Prostate gland (tissue), 2 donors: ENCODE data around the gene PAX4. TPM values are rescaled to one million over a fixed set of nuclear protein-coding genes. Genes with fewer than 3 reads are reported as not detected.

Experiments
- DNase-seq: peaks from one replicate; pipeline ENCODE4 v3.0.0-alpha.2; 2019; ENCODE audit warnings: low spot score
- H3K27ac ChIP-seq, 2 donors: fragments of 200-600 bp; sonication (generic); 2 replicates each; pipeline ENCODE4 v1.5.1; 2017 to 2019
- H3K27me3 ChIP-seq: fragments of 200-600 bp; sonication (generic); replicated peaks from 2 replicates; pipeline ENCODE4 v1.5.1; 2019; ENCODE audit not compliant: insufficient read depth
- H3K36me3 ChIP-seq, 2 donors: fragments of 200-600 bp; sonication (generic); 1 replicate in 1 of 2; 2 replicates in 1 of 2; pipeline versions ENCODE4 v1.5.1 to v1.8.1; 2017 to 2019
- H3K4me1 ChIP-seq: fragments of 200-600 bp; sonication (generic); replicated peaks from 2 replicates; pipeline ENCODE4 v1.5.1; 2019
- H3K4me3 ChIP-seq, 2 donors: fragments of 200-600 bp; sonication (generic); 2 replicates each; pipeline ENCODE4 v1.5.1; 2017 to 2019
- H3K9me3 ChIP-seq: fragments of 200-600 bp; sonication (generic); 2 replicates; pipeline ENCODE4 v1.5.1; 2017
- POLR2A ChIP-seq: fragments of 450-650 bp; IDR thresholded peaks from one replicate; pipeline ENCODE4 v1.6.1; 2016; ENCODE audit warnings: antibody characterized with exemption, mild to moderate bottlenecking
- POLR2AphosphoS5 ChIP-seq: sonication (generic); formaldehyde crosslinking; IDR thresholded peaks from one replicate; pipeline ENCODE4 v1.6.1; 2017; ENCODE audit warnings: antibody characterized with exemption
- WGBS: methylation state at CpG from one replicate; pipeline ENCODE4 v1.1.5; 2018; 5-methylcytosine and 5-hydroxymethylcytosine counted together
- intact Hi-C: fragments of 100-400 bp; cut with DNase I; formaldehyde crosslinking; loops from one replicate; pipeline ENCODE4 v1.14.2; 2022
- total RNA-seq, 2 donors: library from RNA; depleted of rRNA; stranded (reverse); fragments of >200 nt; gene quantifications; one replicate each; pipeline ENCODE4 v1.1.0, GENCODE V29; 2016
- TF ChIP-seq, protein P1 (sequence below), 4 experiments: fragments of 200-600 bp in 2 of 4; fragments of 450-650 bp in 2 of 4; sonication (generic) in 2 of 4; IDR thresholded peaks; 1 replicate in 3 of 4; 2 replicates in 1 of 4; pipeline ENCODE4 v1.5.1; 2016 to 2019; ENCODE audit warnings: antibody characterized with exemption in 4 of 4, mild to moderate bottlenecking in 2 of 4, moderate library complexity in 2 of 4

The PAX4 gene
- total RNA-seq, 2 donors from 2014 or later = not detected

DNA sequence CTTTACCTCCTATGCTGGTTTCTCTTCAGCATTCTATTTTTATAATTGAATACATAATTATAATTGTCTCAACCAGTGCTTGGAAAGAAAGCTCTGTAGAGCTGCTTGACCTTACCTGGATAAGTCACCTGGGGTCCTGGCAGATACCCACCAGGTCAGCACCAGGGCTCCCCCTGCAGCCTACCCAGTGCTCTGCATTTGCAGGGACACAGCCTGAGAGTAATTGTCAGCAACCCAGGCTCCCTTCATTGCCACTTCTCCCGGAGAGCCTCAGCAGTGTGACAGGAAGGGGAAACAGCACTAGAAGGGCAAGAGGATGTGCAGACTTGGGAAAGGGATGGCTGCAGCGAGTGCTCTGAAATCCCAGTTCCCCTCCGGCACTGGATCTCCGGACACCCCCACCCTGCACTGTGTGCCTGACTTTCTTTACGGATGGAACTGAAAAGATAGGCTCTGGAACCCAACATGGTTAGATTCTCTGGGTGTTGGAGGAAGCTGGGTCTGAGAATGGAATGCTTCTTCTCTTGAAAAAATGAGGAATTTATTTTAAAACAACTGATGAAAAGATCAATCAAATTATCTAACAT, 11.4 kb upstream of the PAX4 start:
- Histone ChIP-seq H3K27ac (no peak overlapping the region), H3K4me1 (no peaks in the 10 kb centered on the region), H3K27me3 (no peaks in the 10 kb centered on the region), H3K4me3 (no peak overlapping the region), H3K9me3 (no peaks in the 10 kb centered on the region), H3K36me3 (no peaks in the 10 kb centered on the region)
- intact Hi-C loops = no loop called here
- 18% methylated on average over 5 of the region's 5 CpGs for WGBS
- no peak for DNase-seq
- no peak for TF ChIP-seq POLR2AphosphoS5
- TF ChIP-seq, protein P1, sequence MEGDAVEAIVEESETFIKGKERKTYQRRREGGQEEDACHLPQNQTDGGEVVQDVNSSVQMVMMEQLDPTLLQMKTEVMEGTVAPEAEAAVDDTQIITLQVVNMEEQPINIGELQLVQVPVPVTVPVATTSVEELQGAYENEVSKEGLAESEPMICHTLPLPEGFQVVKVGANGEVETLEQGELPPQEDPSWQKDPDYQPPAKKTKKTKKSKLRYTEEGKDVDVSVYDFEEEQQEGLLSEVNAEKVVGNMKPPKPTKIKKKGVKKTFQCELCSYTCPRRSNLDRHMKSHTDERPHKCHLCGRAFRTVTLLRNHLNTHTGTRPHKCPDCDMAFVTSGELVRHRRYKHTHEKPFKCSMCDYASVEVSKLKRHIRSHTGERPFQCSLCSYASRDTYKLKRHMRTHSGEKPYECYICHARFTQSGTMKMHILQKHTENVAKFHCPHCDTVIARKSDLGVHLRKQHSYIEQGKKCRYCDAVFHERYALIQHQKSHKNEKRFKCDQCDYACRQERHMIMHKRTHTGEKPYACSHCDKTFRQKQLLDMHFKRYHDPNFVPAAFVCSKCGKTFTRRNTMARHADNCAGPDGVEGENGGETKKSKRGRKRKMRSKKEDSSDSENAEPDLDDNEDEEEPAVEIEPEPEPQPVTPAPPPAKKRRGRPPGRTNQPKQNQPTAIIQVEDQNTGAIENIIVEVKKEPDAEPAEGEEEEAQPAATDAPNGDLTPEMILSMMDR (IDR thresholded peaks at IDR 0.05) = peak in 1 of 4 experiments; percentile 19

DNA sequence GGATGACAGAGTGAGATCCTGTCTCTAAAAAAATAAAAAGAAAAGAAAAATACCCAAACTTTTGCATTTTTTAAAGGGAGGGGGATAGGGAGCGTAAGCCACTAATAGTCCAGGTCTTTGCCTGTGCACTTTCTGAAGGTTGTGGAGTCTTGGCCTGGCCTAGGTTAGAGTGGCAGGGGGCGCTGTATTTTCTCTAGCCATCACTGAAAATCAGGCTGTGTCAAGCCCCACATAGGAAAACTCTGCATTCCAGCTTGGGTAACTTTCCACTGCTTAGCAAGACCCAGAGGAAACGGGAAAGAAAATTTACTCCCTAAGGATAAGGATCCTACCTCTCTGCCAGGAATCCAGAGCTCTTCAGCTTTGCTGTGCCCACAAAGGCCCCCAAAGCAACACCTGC, 10.5 kb upstream of the PAX4 start:
- no peaks in the 10 kb centered on the region for H3K4me1 ChIP-seq
- no peaks in the 10 kb centered on the region for H3K36me3 ChIP-seq
- H3K27me3 ChIP-seq = no peaks in the 10 kb centered on the region
- TF ChIP-seq, protein P1 (IDR thresholded peaks at IDR 0.05) = no peak
- TF ChIP-seq POLR2AphosphoS5 = no peak
- no peak for TF ChIP-seq POLR2A
- intact Hi-C loops = no loop called here
- no peak for DNase-seq
- no peak overlapping the region for H3K4me3 ChIP-seq
- H3K27ac ChIP-seq = no peak overlapping the region
- no peaks in the 10 kb centered on the region for H3K9me3 ChIP-seq
- 65% methylated on average over 3 of the region's 3 CpGs for WGBS

DNA sequence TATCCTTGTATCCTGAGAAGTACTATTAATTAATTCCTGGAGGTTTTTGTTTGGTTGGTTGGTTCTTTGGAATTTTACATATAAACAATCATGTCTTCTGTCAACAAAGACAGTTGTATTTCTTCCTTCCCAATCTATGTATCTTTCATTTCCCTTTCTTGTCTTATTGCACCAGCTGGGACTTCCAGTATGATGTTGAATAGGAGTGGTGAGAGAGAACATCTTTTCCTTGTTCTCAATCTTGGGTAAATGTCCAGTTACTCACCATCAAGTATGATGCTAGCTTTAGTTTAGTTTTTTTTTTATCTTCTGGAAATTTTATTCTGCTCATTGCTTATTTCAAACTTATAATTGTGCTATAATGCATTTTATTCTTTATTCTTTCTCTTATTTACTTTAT, 7.4 kb upstream of the PAX4 start:
- H3K9me3 ChIP-seq = no peaks in the 10 kb centered on the region
- intact Hi-C loops = no loop called here
- TF ChIP-seq POLR2A (no peak), POLR2AphosphoS5 (no peak)
- TF ChIP-seq, protein P1 (IDR thresholded peaks at IDR 0.05) = no peak
- no peak overlapping the region for H3K27ac ChIP-seq
- no peaks in the 10 kb centered on the region for H3K36me3 ChIP-seq
- H3K27me3 ChIP-seq = no peaks in the 10 kb centered on the region
- no peaks in the 10 kb centered on the region for H3K4me1 ChIP-seq
- H3K4me3 ChIP-seq = no peak overlapping the region
- DNase-seq = no peak

DNA sequence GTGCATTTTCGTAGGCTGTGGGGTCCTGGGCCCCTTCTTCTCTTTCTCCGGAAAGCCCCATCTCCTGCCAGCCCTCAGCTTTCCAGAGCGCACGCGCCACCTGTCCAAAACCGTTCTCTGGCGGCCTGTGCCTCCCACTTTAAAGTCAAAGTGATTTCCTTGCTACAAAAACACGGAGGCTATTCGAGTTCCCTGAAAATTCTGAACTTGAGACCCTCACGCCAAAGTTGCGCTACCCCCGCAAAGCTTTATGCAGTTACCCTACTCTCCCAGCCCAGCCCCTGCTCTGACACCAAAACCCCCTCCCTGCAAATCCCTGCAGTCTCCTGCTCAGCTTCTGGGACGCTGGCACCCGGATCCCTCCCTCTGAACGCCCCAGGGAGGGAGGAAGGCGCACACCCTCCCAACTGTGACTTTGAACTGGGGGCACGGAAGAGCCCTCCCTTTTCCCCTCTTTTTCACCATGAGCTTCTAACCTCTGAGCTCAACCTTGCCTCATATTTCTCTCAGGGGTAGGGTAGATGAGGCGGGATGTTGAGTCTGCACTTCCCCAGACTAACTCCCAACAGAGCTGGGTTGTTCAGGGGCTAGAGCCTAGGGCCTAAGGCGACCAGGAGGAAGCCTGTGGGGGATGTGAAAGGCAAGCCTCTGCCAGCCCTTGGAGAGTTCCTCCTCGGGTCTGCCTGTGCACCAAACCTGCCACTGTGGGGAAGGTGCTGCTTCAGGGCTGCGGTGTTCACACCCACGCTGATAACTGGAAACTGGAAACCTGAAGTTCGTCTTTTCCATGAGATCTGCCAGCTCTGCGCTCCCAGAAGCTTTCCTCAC, 2.7 kb upstream of the PAX4 start:
- TF ChIP-seq, protein P1 (IDR thresholded peaks at IDR 0.05) = no peak
- TF ChIP-seq POLR2AphosphoS5 = no peak
- no peak for TF ChIP-seq POLR2A
- H3K27ac ChIP-seq = no peak overlapping the region
- no peaks in the 10 kb centered on the region for H3K4me1 ChIP-seq
- no peaks in the 10 kb centered on the region for H3K36me3 ChIP-seq
- intact Hi-C loops = no loop called here
- no peak overlapping the region for H3K4me3 ChIP-seq
- no peaks in the 10 kb centered on the region for H3K9me3 ChIP-seq
- peaks cover 9% of the 10 kb centered on the region for H3K27me3 ChIP-seq
- DNase-seq = no peak
- 2% methylated on average over 24 of the region's 24 CpGs for WGBS
